Neural progenitor cell (in vitro differentiated cells): ENCODE results near the gene DRG2.

ENCODE experiments used
- CTCF ChIP-seq: fragments of 200-600 bp; sonication (generic); IDR thresholded peaks from 2 replicates; pipeline ENCODE4 v1.5.1; 2017; ENCODE audit warnings: antibody characterized with exemption, mild to moderate bottlenecking
- EZH2 ChIP-seq: fragments of 200-600 bp; sonication (generic); IDR thresholded peaks from 2 replicates; pipeline ENCODE4 v1.6.1; 2017; ENCODE audit warnings: antibody characterized with exemption, mild to moderate bottlenecking, moderate library complexity

- no peak for TF ChIP-seq CTCF
- TF ChIP-seq EZH2 = no peak
Measured at GRCh38 chr17:18043491-18043890, 44.3 kb upstream of the DRG2 start.
